Colonic mucosa (tissue), 4 donors: ENCODE results near the gene CSNK1D. TPM values are rescaled to one million over a fixed set of nuclear protein-coding genes. Genes with fewer than 3 reads are reported as not detected.

Experiments
- DNase-seq: peaks from one replicate; pipeline ENCODE4 v3.0.0-alpha.2; 2020
- H3K27ac ChIP-seq: fragments of 200-600 bp; one replicate; pipeline ENCODE4 v1.8.0; 2021
- H3K27me3 ChIP-seq: fragments of 200-600 bp; one replicate; pipeline ENCODE4 v1.8.0; 2021
- H3K36me3 ChIP-seq: fragments of 200-600 bp; one replicate; pipeline ENCODE4 v1.8.0; 2021
- H3K4me1 ChIP-seq: fragments of 200-600 bp; one replicate; pipeline ENCODE4 v1.8.0; 2021; ENCODE audit warnings: mild to moderate bottlenecking
- H3K4me3 ChIP-seq: fragments of 200-600 bp; one replicate; pipeline ENCODE4 v1.8.0; 2021
- H3K9ac ChIP-seq, 2 donors: one replicate each; pipeline ENCODE4 v1.7.0; 2013; ENCODE audit warnings: control low read depth in 2 of 2, low read depth in 2 of 2, low read length in 2 of 2
- H3K9me3 ChIP-seq: fragments of 200-600 bp; one replicate; pipeline ENCODE4 v1.8.0; 2021
- intact Hi-C: fragments of 100-400 bp; cut with DNase I; formaldehyde crosslinking; loops from one replicate; pipeline ENCODE4 v1.14.1; 2022
- total RNA-seq, 2 donors: library from RNA; stranded (reverse); fragmentation: NEBNext Ultra II Directional in 1 of 2; extraction: Animal tissue kit (Norgen Biotek cat#: 25700) in 1 of 2; gene quantifications; one replicate each; pipeline ENCODE4 v1.2.1, GENCODE V29; 2021
- TF ChIP-seq, protein P1 (sequence below): fragments of 200-600 bp; IDR thresholded peaks from one replicate; pipeline ENCODE4 v1.8.0; 2022; ENCODE audit warnings: antibody characterized with exemption, mild to moderate bottlenecking
- donor health status: healthy.
- donor health status: DM: no; HTN: no; CAD: no.
- donor health status: DM: no; HTN: no; CAD: no.

Gene CSNK1D
- total RNA-seq = 100 to 1,000 TPM; 136 to 138 TPM

DNA sequence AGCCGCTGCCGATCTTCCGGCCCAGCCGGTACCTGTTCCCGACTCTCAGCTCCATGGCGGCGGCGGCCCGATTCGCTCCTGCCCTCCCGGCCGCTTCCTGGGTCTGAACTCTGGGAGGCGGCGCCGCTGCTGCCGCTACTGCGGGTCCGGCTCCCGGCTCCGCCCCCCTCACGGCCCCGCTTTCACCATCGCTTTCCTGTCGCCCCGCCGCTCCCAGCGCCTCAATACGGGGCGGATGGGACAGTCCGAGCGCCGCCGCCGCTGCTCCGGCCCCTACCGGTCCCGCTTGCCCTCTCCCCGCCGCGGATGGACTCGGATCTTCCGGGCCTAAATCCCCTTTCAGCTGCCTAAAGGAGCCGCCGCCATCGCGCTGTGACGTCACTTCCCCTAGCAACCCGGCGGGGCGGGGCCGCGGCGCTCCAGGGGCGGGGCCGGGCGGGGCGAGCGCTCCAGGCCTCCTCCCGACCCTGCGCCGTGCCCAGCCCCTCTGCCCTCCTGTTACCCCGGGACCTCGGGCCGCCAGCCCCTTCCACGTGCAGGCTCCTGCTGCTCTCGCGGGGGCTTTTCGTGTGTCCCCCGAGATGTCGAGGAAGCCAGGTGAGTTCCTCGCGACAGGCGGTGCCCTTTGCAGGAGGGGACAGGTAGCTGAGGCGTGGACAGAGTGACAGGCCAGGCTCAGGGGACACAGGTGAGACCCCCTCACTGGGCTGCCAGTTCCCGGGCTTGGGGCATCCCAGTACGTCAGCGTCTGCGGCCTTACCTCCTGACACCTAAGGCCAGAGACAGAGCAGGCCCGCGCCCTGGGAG, at the start of gene CSNK1D:
TSS of gene CSNK1D (minus strand) at position 374 of the 807 bp plus-strand sequence. CDS start at position 55, 319 bp downstream.
- Histone ChIP-seq H3K4me1 (peaks cover 32% of the 10 kb centered on the region), H3K9me3 (no peaks in the 10 kb centered on the region), H3K36me3 (no peaks in the 10 kb centered on the region), H3K27ac (peak within 1 kb of the TSS; percentile 96), H3K4me3 (peak within 1 kb of the TSS; percentile 96), H3K27me3 (no peaks in the 10 kb centered on the region), H3K9ac (peak within 1 kb of the TSS; percentile 86 to 89)
- TF ChIP-seq, protein P1, sequence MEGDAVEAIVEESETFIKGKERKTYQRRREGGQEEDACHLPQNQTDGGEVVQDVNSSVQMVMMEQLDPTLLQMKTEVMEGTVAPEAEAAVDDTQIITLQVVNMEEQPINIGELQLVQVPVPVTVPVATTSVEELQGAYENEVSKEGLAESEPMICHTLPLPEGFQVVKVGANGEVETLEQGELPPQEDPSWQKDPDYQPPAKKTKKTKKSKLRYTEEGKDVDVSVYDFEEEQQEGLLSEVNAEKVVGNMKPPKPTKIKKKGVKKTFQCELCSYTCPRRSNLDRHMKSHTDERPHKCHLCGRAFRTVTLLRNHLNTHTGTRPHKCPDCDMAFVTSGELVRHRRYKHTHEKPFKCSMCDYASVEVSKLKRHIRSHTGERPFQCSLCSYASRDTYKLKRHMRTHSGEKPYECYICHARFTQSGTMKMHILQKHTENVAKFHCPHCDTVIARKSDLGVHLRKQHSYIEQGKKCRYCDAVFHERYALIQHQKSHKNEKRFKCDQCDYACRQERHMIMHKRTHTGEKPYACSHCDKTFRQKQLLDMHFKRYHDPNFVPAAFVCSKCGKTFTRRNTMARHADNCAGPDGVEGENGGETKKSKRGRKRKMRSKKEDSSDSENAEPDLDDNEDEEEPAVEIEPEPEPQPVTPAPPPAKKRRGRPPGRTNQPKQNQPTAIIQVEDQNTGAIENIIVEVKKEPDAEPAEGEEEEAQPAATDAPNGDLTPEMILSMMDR = no peak
- DNase-seq = peak; percentile 95
- intact Hi-C loops = no loop called here

DNA sequence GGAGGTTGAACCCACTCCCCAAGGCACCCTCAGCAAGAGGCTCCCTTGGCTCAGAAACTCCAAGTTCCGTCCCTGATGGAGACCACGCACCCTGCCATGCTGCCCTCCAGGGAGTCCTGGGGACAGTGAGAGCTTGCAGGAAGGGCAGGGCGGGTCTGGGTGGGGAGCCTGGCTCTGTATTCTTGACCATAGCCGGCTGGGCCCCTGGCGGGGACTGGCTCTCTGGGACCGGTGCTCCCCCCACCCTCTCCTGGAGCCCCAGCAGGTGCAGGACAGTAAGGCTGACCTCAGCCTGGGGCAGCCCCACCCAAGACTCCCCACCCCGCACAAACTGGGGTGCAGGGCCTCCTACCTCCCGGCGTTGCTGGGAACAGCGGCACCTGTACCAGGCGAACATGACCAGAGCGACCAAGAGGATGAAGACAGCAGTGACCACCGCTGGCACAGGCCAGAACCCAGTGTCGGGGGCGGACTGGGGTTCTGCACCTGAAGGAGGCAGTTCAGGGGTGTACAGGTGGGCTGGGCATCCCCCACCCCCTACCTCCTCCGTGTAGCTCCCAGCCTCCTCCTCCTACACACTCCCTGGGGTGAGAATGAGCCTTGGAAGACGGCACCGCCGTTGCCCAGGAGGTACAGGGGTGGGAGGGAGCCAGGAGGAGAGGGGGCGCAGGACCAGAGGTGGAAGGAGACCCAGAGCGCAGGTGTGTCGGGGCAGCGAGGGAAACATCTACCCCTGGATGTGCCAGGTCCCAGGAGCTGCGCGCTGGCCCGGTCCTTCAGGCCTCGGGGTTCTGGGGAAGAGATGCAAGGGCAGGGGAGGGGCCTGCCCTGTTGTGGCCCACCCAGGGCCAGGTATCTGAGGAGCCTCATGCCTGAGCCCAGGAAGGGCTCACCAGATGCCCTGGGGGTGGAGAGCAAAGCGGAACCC, 49.3 kb upstream of the CSNK1D start:
- H3K4me3 ChIP-seq = no peak overlapping the region
- no peaks in the 10 kb centered on the region for H3K9me3 ChIP-seq
- no peak for DNase-seq
- intact Hi-C loops = loop anchor here (2.0 to 10.0 kb wide), 2 partner anchors 78 to 288 kb away; partner anchors contain the start of genes DCXR and RAC3
- no peaks in the 10 kb centered on the region for H3K27me3 ChIP-seq
- H3K36me3 ChIP-seq = no peaks in the 10 kb centered on the region
- no peak overlapping the region for H3K9ac ChIP-seq
- no peak overlapping the region for H3K27ac ChIP-seq
- peaks cover 10% of the 10 kb centered on the region for H3K4me1 ChIP-seq
- TF ChIP-seq, protein P1 = no peak

DNA sequence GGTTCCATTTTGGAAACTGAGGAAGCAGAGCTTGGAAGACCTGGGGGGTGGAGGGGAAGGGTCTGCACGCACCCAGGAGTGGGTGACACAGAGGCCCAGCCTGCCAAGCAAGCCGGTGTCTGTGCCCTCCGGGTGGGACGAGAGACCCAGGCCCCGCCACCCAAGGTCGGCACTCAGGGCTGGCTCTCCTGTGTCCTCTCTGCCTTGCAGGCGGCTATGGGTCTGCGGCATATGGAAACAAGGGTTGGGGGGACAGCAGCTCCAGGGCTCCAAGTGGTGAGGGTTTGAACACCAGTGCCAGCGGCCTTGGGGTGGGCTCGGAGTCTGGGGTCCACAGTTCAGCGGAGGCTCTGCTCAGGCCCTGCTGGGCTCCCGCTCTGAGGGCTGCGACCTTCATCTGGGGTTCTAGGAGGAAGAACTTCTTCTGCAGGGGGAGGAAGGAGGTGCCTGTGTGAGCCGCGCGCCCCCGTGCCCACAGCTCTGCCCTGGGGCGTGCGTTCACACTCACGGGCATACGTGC, 48.5 kb upstream of the CSNK1D start:
- no peaks in the 10 kb centered on the region for H3K9me3 ChIP-seq
- no peak overlapping the region for H3K27ac ChIP-seq
- H3K4me1 ChIP-seq = peaks cover 10% of the 10 kb centered on the region
- TF ChIP-seq, protein P1 = no peak
- no peak overlapping the region for H3K9ac ChIP-seq
- H3K27me3 ChIP-seq = no peaks in the 10 kb centered on the region
- no peak for DNase-seq
- H3K4me3 ChIP-seq = no peak overlapping the region
- no peaks in the 10 kb centered on the region for H3K36me3 ChIP-seq
- intact Hi-C loops = loop anchor here (2.0 to 10.0 kb wide), 3 partner anchors 77 to 287 kb away; partner anchors contain the start of genes DCXR and RAC3

DNA sequence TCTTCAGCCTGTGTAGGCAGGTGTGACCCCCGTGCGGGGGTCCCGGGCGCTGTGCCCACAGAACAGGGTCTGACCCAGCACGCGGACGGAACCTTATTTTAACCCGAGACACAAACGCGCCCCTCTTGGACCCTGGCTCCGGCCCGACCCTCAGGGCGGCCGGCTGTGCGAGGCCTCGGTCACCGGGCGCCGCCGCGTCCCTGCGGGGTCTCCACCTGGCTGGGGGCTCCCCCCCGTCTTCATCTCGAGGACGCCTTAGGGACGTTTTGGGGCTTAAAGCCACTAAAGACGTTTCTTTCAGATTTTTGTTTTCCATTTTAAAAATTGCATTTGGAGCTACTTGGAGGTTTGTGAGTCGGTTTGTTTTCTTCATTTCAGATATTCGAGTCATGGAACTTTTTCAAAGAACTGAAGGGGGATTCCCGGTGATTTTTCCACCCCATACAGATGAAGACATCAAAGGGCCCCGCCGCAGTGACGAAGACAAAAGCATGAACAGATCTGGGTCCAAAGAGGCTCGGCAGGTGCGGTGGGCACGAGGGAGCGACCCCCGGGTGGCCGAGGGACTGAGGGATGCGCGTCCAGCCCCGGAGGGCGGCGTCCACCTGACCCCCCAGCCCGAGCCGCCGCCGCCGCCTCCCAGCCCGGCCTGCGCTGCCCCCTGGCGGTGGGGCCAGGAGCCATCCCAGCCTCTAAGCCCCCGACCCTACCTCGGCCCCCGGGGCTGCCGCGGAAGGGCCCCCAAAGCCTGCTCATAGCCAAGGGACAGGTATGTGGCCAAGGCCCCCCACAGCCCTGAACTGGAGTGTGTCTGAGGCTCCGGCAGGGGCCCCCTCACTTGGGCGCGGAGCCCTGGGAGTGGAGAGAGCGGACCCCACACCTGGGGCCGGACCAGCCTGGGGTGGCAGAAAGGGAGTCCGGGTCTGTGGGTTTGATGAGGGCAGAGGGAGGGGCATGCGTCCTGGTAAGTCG, 47.7 kb upstream of the CSNK1D start:
- no peaks in the 10 kb centered on the region for H3K36me3 ChIP-seq
- TF ChIP-seq, protein P1 = peak; percentile 89
- intact Hi-C loops = loop anchor here (2.0 to 10.0 kb wide), 2 partner anchors 84 to 286 kb away; partner anchors contain the start of genes DCXR and RAC3
- no peak overlapping the region for H3K27ac ChIP-seq
- no peaks in the 10 kb centered on the region for H3K9me3 ChIP-seq
- H3K4me1 ChIP-seq = peaks cover 10% of the 10 kb centered on the region
- no peak for DNase-seq
- peak overlapping the region; percentile 5 for H3K4me3 ChIP-seq
- peak overlapping the region in 1 of 2 donors; percentile 6 for H3K9ac ChIP-seq
- no peaks in the 10 kb centered on the region for H3K27me3 ChIP-seq
